Fibroblast of lung (primary cell): Measurements from ENCODE around the gene CMIP. TPM values are rescaled to one million over a fixed set of nuclear protein-coding genes. Genes with fewer than 3 reads are reported as not detected.

ENCODE experiments used
- DNase-seq, 2 donors: peaks; one replicate each; pipeline versions ENCODE4 v3.0.0 to v3.0.0-alpha.2; 2010; ENCODE audit warnings: low read depth in 2 of 2
- H2AFZ ChIP-seq: 2 replicates; pipeline ENCODE4 v1.5.1; 2012; ENCODE audit warnings: low read length, control low read depth, inconsistent platforms
- H3K27ac ChIP-seq: 2 replicates; pipeline ENCODE4 v1.5.1; 2011; ENCODE audit warnings: low read length, control low read depth; ENCODE audit not compliant: insufficient read depth
- H3K27me3 ChIP-seq: 2 replicates; pipeline ENCODE4 v1.5.1; 2011; ENCODE audit warnings: mild to moderate bottlenecking, low read length; ENCODE audit not compliant: control insufficient read depth, insufficient read depth
- H3K36me3 ChIP-seq: 2 replicates; pipeline ENCODE4 v1.5.1; 2011; ENCODE audit warnings: low read length; ENCODE audit not compliant: control insufficient read depth, insufficient read depth
- H3K4me1 ChIP-seq: 2 replicates; pipeline ENCODE4 v1.5.1; 2011; ENCODE audit warnings: low read length; ENCODE audit not compliant: control insufficient read depth, insufficient read depth; ENCODE audit errors: extremely low read depth
- H3K4me2 ChIP-seq: 2 replicates; pipeline ENCODE4 v1.5.1; 2011; ENCODE audit warnings: low read length, control low read depth; ENCODE audit not compliant: insufficient read depth; ENCODE audit errors: extremely low read depth
- H3K4me3 ChIP-seq, 4 experiments: fragments of 200-600 bp in 1 of 4; sonication (generic) in 1 of 4; replicated peaks in 1 of 4; 2 replicates each; pipeline ENCODE4 v1.5.1; 2011 to 2016; ENCODE audit warnings: low read length in 4 of 4, low read depth in 3 of 4, mild to moderate bottlenecking in 3 of 4, control low read depth in 2 of 4, inconsistent platforms in 1 of 4, mixed read lengths in 1 of 4; ENCODE audit not compliant: insufficient read depth in 1 of 4; ENCODE audit errors: control extremely low read depth in 1 of 4
- H3K79me2 ChIP-seq: 2 replicates; pipeline ENCODE4 v1.5.1; 2012; ENCODE audit warnings: mild to moderate bottlenecking, low read length, inconsistent platforms; ENCODE audit not compliant: control insufficient read depth, insufficient read depth
- H3K9ac ChIP-seq: 2 replicates; pipeline ENCODE4 v1.5.1; 2011; ENCODE audit warnings: mild to moderate bottlenecking, low read length, control low read depth; ENCODE audit not compliant: insufficient read depth
- H3K9me3 ChIP-seq: 2 replicates; pipeline ENCODE4 v1.5.1; 2012; ENCODE audit warnings: low read depth, low read length; ENCODE audit not compliant: control insufficient read depth, insufficient read depth
- H4K20me1 ChIP-seq: 2 replicates; pipeline ENCODE4 v1.5.1; 2011; ENCODE audit warnings: low read length; ENCODE audit not compliant: control insufficient read depth, insufficient read depth; ENCODE audit errors: extremely low read depth
- EZH2 ChIP-seq: IDR thresholded peaks from 2 replicates; pipeline ENCODE4 v1.5.1; 2012; ENCODE audit warnings: low read length, control low read depth, mild to moderate bottlenecking; ENCODE audit errors: missing control alignments
- polyA plus RNA-seq, 2 donors: library from polyadenylated mRNA; depleted of rRNA in 1 of 2; stranded (reverse) in 1 of 2; unstranded in 1 of 2; fragments of >200 nt; gene quantifications; 2 replicates each; pipeline ENCODE4 v1.2.1, GENCODE V29; 2011 to 2012; ENCODE audit warnings: missing spikeins in 1 of 2
- total RNA-seq: library from RNA; depleted of rRNA; stranded (reverse); fragments of >200 nt; gene quantifications from 2 replicates; pipeline ENCODE4 v1.2.1, GENCODE V29; 2014
- TF ChIP-seq, protein P1 (sequence below), 2 donors: IDR thresholded peaks in 1 of 2; conservative IDR thresholded peaks in 1 of 2; 1 replicate in 1 of 2; 2 replicates in 1 of 2; pipeline ENCODE4 v1.5.1; 2011 to 2012; ENCODE audit warnings: low read length in 2 of 2, control low read depth in 1 of 2, inconsistent platforms in 1 of 2, low read depth in 1 of 2, mild to moderate bottlenecking in 1 of 2

CMIP gene
- total and polyA plus RNA-seq, 2 donors (not counting 1 experiment from before 2014, with no cell fraction given), result 1.9 to 5.1 TPM

DNA sequence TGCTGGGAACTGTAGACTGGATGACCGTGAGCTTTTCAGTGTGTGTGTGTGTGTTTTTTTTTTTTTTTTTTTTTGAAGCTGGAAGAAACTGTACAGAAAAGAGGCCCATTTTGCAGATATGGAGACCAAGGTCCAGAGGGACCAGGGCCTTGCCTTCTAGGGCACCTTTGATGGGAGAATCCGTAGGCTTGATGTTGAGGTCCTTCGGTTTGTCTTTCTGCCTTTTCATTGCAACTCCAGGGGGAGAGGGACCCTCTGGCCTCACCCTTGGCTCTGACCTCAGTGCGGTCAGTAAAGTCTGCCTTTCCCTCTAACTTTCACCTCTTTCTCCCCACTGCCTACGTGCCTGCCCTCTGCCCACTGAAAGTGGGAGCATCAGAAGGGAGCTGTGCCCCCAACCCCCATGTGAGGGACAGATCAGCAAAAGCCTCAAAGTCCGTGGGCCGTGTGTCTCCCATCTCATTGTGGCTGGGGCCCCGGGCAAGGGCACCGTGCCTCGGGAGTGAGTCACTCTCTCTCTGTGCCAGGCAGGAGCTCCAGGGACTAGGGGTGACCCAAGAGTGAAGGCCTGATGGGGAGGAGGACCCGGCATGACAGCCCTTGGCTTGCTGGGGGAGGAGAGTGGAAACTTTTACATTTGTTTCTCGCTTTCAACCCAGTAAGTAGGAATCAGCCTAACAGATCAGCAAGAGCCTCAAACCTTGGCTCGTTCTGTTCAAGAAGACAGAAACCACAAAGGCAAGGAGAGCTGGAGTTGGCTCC is 123.6 kb downstream of the CMIP start:
- TF ChIP-seq EZH2, result no peak
- no peaks in the 10 kb centered on the region for H3K36me3 ChIP-seq
- no peak overlapping the region for H3K27ac ChIP-seq
- H3K79me2 ChIP-seq, result no peaks in the 10 kb centered on the region
- no peak overlapping the region for H2AFZ ChIP-seq
- H4K20me1 ChIP-seq, result no peaks in the 10 kb centered on the region
- H3K4me3 ChIP-seq, result no peak overlapping the region
- no peaks in the 10 kb centered on the region for H3K9me3 ChIP-seq
- H3K4me1 ChIP-seq, result peaks cover 6% of the 10 kb centered on the region
- H3K4me2 ChIP-seq, result peak overlapping the region; percentile 56
- H3K9ac ChIP-seq, result no peak overlapping the region
- H3K27me3 ChIP-seq, result no peaks in the 10 kb centered on the region
- peak; percentile 61 to 73 for DNase-seq

DNA sequence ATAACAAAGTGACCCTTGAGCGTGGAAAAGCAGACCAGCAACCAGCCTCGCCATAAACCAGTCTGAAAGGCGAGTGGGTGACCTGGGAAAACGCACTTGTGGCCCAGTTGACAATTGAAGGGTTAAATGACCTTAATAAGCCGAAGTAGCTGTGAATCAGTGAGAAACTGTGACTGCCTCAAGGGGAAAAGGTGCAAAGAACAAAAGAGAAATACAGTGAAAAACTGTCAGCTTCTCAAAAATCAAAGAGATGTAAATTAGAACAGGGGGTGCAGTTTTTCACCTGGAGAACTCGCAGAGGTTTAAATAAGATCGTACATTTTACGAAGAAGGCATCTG is 124.1 kb downstream of the CMIP start:
- Histone ChIP-seq H3K27me3 (no peaks in the 10 kb centered on the region), H3K4me3 (no peak overlapping the region), H3K4me2 (peak overlapping the region; percentile 52), H4K20me1 (no peaks in the 10 kb centered on the region), H3K9ac (no peak overlapping the region), H3K4me1 (peaks cover 6% of the 10 kb centered on the region), H3K27ac (no peak overlapping the region), H2AFZ (no peak overlapping the region), H3K9me3 (no peaks in the 10 kb centered on the region), H3K36me3 (no peaks in the 10 kb centered on the region), H3K79me2 (no peaks in the 10 kb centered on the region)
- TF ChIP-seq, protein P1, sequence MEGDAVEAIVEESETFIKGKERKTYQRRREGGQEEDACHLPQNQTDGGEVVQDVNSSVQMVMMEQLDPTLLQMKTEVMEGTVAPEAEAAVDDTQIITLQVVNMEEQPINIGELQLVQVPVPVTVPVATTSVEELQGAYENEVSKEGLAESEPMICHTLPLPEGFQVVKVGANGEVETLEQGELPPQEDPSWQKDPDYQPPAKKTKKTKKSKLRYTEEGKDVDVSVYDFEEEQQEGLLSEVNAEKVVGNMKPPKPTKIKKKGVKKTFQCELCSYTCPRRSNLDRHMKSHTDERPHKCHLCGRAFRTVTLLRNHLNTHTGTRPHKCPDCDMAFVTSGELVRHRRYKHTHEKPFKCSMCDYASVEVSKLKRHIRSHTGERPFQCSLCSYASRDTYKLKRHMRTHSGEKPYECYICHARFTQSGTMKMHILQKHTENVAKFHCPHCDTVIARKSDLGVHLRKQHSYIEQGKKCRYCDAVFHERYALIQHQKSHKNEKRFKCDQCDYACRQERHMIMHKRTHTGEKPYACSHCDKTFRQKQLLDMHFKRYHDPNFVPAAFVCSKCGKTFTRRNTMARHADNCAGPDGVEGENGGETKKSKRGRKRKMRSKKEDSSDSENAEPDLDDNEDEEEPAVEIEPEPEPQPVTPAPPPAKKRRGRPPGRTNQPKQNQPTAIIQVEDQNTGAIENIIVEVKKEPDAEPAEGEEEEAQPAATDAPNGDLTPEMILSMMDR (conservative IDR thresholded peaks at IDR 0.05 in 1 of 2, IDR thresholded peaks at IDR 0.05 in 1 of 2; ENCODE audit: low read depth in 1 of 2, low read length in 2 of 2), result no peak
- TF ChIP-seq EZH2, result no peak
- DNase-seq, result no peak

DNA sequence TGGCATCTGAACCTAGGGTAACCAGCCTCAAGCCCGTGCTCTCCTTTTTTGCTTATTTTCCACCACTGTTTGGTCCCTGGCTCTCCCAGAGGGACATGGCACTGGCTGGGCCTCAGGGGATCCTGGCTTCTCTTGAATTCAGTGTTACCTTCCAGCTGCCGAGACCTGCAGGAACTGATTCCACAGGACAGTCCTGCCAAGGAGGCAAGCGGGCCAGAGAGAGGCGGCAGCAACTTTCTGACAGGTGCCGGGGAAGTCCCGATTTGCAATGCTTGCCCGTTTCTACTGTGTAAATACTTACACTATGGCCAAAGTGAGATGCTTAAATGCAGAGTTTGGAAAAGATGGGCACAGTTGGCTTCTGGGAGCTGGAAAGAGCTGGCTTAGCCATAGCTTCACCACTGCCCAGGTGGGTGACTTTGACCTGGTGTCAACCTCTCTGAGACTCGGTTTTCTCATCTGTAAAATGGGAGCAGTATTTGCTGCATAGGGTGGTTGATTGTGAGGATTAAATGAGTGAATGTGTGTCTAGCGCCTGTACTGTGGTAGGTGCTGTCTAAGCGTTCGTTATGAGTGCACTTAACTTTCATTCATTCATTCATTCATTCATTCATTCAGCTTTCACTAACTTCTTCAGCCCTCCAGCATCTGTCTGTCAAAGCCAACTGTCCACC is 124.9 kb downstream of the CMIP start:
- H3K9me3 ChIP-seq, result no peaks in the 10 kb centered on the region
- H3K27me3 ChIP-seq, result no peaks in the 10 kb centered on the region
- H2AFZ ChIP-seq, result no peak overlapping the region
- H4K20me1 ChIP-seq, result no peaks in the 10 kb centered on the region
- no peaks in the 10 kb centered on the region for H3K79me2 ChIP-seq
- no peak for DNase-seq
- no peaks in the 10 kb centered on the region for H3K36me3 ChIP-seq
- no peak overlapping the region for H3K27ac ChIP-seq
- H3K9ac ChIP-seq, result no peak overlapping the region
- no peak overlapping the region for H3K4me3 ChIP-seq
- H3K4me1 ChIP-seq, result peaks cover 6% of the 10 kb centered on the region
- no peak for TF ChIP-seq EZH2
- TF ChIP-seq, protein P1 (conservative IDR thresholded peaks at IDR 0.05 in 1 of 2, IDR thresholded peaks at IDR 0.05 in 1 of 2; ENCODE audit: low read depth in 1 of 2, low read length in 2 of 2), result no peak
- H3K4me2 ChIP-seq, result no peak overlapping the region
